Epithelial cell of proximal tubule (primary cell): ENCODE data around the gene C19orf73. TPM values are rescaled to one million over a fixed set of nuclear protein-coding genes. Genes with fewer than 3 reads are reported as not detected.
A peak's percentile ranks its signal among the peaks of the same experiment; 100 is the strongest.
"Not testable (repeated sequence)": the region's sequence is repeated elsewhere in the genome, so short reads cannot be mapped to it uniquely, and the experiment has no call there.

ENCODE experiments used
- DNase-seq: peaks from one replicate; pipeline ENCODE4 v3.0.0-alpha.2; 2011; ENCODE audit warnings: low read depth
- H3K4me3 ChIP-seq: 2 replicates; pipeline ENCODE4 v1.5.1; 2011; ENCODE audit warnings: low read depth, mild to moderate bottlenecking, low read length
- CTCF ChIP-seq: conservative IDR thresholded peaks from 2 replicates; pipeline ENCODE4 v1.5.1; 2012; ENCODE audit warnings: low read depth, mild to moderate bottlenecking, low read length
- total RNA-seq: library from RNA; depleted of rRNA; stranded (reverse); fragments of >200 nt; gene quantifications from 2 replicates; pipeline ENCODE4 v1.2.3, GENCODE V29; 2015

The C19orf73 gene
- total RNA-seq, 1 donor from 2014 or later = 10.3 TPM

- peak; percentile 3 for TF ChIP-seq CTCF
- peak overlapping the region; percentile 56 for H3K4me3 ChIP-seq
- no peak for DNase-seq
These were observed 9.0 kb upstream of the C19orf73 start for GRCh38 chr19:49127674-49128544.

- H3K4me3 ChIP-seq, DNase-seq: not testable (repeated sequence)
These were observed 8.3 kb upstream of the C19orf73 start for GRCh38 chr19:49127225-49127624.

GRCh38 chr19:49126575-49126974, 7.6 kb upstream of the C19orf73 start:
- TF ChIP-seq CTCF = no peak
- H3K4me3 ChIP-seq = no peak overlapping the region
- DNase-seq = no peak

GRCh38 chr19:49125025-49125731, 6.2 kb upstream of the C19orf73 start:
- no peak for TF ChIP-seq CTCF
- DNase-seq = no peak
- H3K4me3 ChIP-seq = no peak overlapping the region

GRCh38 chr19:49123285-49123684, 4.3 kb upstream of the C19orf73 start:
- not testable (repeated sequence) for DNase-seq

GRCh38 chr19:49121841-49122240, 2.9 kb upstream of the C19orf73 start:
- DNase-seq, H3K4me3 ChIP-seq: not testable (repeated sequence)

More at GRCh38 chr19:49123285-49123684, 4.3 kb upstream of the C19orf73 start:
- not testable (repeated sequence) for H3K4me3 ChIP-seq

- H3K4me3 ChIP-seq = no peak overlapping the region
- TF ChIP-seq CTCF = no peak
- DNase-seq = no peak
These were observed 1.9 kb upstream of the C19orf73 start for GRCh38 chr19:49120868-49121267.

- H3K4me3 ChIP-seq = peak overlapping the region; percentile 79
- DNase-seq = no peak
- no peak for TF ChIP-seq CTCF
These were observed 1.4 kb upstream of the C19orf73 start for GRCh38 chr19:49120325-49120683.
